Measurements from ENCODE around the gene FUT9.

Gene FUT9

DNA sequence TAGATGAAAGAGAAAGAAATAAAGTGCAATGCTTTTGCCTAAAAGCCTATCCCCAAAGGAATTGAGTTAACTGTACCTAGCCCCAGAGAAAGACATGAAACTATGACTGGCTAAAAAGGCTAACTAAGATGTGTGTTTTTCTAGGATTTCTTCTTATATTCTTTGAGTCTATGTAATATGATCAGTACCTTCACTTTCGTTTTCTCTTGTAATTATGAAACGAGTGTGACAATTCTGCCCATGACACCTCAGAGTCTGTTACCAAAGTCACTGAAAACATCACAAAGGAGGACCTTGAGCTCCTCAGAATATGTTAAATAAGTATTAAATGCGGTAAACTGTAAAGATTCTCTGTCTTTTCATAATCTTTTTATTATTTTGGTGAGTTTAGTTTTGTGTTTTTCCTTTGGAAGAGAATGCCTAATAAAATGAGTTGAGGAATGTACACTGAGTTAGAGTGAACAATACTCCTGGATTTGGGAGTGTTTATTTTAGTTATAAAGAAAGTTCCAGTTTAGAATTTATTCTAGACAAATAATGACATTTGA is 141.3 kb downstream of the FUT9 start:
- TF ChIP-seq, protein P1, sequence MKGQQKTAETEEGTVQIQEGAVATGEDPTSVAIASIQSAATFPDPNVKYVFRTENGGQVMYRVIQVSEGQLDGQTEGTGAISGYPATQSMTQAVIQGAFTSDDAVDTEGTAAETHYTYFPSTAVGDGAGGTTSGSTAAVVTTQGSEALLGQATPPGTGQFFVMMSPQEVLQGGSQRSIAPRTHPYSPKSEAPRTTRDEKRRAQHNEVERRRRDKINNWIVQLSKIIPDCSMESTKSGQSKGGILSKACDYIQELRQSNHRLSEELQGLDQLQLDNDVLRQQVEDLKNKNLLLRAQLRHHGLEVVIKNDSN (IDR thresholded peaks at IDR 0.05) = no peak
- TF ChIP-seq RAD21 (IDR thresholded peaks at IDR 0.05; ENCODE audit: low read depth) (no peak), TAF1 (IDR thresholded peaks at IDR 0.05; ENCODE audit: low read depth) (no peak), CEBPB (IDR thresholded peaks at IDR 0.05) (no peak), EP300 (IDR thresholded peaks at IDR 0.05; ENCODE audit: borderline replicate concordance) (no peak), CREB1 (IDR thresholded peaks at IDR 0.05; ENCODE audit: low read depth) (no peak), ZBTB7A (IDR thresholded peaks at IDR 0.05; ENCODE audit: low read depth) (no peak), TCF12 (IDR thresholded peaks at IDR 0.05; ENCODE audit: low read depth) (no peak), EGR1 (IDR thresholded peaks at IDR 0.05) (no peak), NFIC (IDR thresholded peaks at IDR 0.05) (no peak), FOXM1 (IDR thresholded peaks at IDR 0.05; ENCODE audit: borderline replicate concordance, low read depth) (no peak), TEAD4 (IDR thresholded peaks at IDR 0.05) (no peak), YY1 (IDR thresholded peaks at IDR 0.05; ENCODE audit: low read depth) (no peak)
- TF ChIP-seq, protein P2, sequence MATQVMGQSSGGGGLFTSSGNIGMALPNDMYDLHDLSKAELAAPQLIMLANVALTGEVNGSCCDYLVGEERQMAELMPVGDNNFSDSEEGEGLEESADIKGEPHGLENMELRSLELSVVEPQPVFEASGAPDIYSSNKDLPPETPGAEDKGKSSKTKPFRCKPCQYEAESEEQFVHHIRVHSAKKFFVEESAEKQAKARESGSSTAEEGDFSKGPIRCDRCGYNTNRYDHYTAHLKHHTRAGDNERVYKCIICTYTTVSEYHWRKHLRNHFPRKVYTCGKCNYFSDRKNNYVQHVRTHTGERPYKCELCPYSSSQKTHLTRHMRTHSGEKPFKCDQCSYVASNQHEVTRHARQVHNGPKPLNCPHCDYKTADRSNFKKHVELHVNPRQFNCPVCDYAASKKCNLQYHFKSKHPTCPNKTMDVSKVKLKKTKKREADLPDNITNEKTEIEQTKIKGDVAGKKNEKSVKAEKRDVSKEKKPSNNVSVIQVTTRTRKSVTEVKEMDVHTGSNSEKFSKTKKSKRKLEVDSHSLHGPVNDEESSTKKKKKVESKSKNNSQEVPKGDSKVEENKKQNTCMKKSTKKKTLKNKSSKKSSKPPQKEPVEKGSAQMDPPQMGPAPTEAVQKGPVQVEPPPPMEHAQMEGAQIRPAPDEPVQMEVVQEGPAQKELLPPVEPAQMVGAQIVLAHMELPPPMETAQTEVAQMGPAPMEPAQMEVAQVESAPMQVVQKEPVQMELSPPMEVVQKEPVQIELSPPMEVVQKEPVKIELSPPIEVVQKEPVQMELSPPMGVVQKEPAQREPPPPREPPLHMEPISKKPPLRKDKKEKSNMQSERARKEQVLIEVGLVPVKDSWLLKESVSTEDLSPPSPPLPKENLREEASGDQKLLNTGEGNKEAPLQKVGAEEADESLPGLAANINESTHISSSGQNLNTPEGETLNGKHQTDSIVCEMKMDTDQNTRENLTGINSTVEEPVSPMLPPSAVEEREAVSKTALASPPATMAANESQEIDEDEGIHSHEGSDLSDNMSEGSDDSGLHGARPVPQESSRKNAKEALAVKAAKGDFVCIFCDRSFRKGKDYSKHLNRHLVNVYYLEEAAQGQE (IDR thresholded peaks at IDR 0.05; ENCODE audit: low read depth) = no peak
- TF ChIP-seq, protein P3, sequence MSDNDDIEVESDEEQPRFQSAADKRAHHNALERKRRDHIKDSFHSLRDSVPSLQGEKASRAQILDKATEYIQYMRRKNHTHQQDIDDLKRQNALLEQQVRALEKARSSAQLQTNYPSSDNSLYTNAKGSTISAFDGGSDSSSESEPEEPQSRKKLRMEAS (IDR thresholded peaks at IDR 0.05) = no peak

DNA sequence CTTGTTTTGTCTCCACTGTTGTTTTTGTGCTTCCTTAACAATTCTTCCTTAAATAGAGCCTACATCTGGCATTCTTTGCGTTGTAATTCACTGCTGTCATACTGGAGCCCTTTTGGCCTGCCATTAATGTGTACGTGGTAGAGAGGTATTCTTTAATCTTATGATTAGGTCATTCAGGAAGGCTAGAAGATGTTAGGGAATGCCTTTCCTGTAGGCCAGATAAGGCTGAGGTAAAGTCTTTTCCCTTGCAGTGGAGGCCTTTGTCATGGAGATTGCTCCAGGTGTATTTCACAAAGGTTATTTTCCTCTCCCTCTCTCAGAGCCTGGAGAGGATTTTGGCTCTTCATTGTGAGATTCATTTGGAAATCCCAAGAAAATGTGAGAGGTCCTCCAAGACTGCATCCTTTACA is 146.9 kb downstream of the FUT9 start:
- TF ChIP-seq RAD21 (IDR thresholded peaks at IDR 0.05; ENCODE audit: low read depth) (no peak), FOXM1 (IDR thresholded peaks at IDR 0.05; ENCODE audit: borderline replicate concordance, low read depth) (no peak), CREB1 (IDR thresholded peaks at IDR 0.05; ENCODE audit: low read depth) (no peak), NFIC (IDR thresholded peaks at IDR 0.05) (no peak)
- TF ChIP-seq, protein P3 (IDR thresholded peaks at IDR 0.05) = no peak

DNA sequence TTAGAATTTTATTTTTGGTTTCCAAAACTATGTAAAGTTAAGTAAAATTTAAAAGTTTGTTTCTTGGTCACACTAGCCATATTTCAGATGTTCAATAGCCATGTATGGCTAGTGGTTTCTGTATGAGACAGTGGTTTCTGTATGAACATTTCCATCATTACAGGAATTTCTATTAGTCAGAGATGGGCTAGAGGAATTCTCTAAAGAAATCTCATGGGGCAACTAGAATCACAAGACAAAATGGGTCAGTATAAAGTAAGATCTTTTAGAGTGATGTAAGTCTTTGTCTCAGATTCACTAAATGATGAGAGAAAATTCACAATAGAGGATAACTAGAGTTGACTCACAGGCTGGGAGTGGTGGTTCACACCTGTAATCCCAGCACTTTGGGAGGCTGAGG is 149.0 kb downstream of the FUT9 start:
- no peak for TF ChIP-seq CREB1 (IDR thresholded peaks at IDR 0.05; ENCODE audit: low read depth)
- no peak for TF ChIP-seq EP300 (IDR thresholded peaks at IDR 0.05; ENCODE audit: borderline replicate concordance)
- TF ChIP-seq YY1 (IDR thresholded peaks at IDR 0.05; ENCODE audit: low read depth) = no peak
- TF ChIP-seq, protein P3 (IDR thresholded peaks at IDR 0.05) = no peak
- no peak for TF ChIP-seq TCF12 (IDR thresholded peaks at IDR 0.05; ENCODE audit: low read depth)
- no peak for TF ChIP-seq TEAD4 (IDR thresholded peaks at IDR 0.05)
- TF ChIP-seq, protein P2 (IDR thresholded peaks at IDR 0.05; ENCODE audit: low read depth) = no peak
- TF ChIP-seq FOXM1 (IDR thresholded peaks at IDR 0.05; ENCODE audit: borderline replicate concordance, low read depth) = no peak
- no peak for TF ChIP-seq EGR1 (IDR thresholded peaks at IDR 0.05)
- TF ChIP-seq, protein P1 (IDR thresholded peaks at IDR 0.05) = no peak
- no peak for TF ChIP-seq NFIC (IDR thresholded peaks at IDR 0.05)
- TF ChIP-seq CEBPB (IDR thresholded peaks at IDR 0.05) = no peak
- no peak for TF ChIP-seq RAD21 (IDR thresholded peaks at IDR 0.05; ENCODE audit: low read depth)
- TF ChIP-seq TAF1 (IDR thresholded peaks at IDR 0.05; ENCODE audit: low read depth) = no peak
- no peak for TF ChIP-seq ZBTB7A (IDR thresholded peaks at IDR 0.05; ENCODE audit: low read depth)

DNA sequence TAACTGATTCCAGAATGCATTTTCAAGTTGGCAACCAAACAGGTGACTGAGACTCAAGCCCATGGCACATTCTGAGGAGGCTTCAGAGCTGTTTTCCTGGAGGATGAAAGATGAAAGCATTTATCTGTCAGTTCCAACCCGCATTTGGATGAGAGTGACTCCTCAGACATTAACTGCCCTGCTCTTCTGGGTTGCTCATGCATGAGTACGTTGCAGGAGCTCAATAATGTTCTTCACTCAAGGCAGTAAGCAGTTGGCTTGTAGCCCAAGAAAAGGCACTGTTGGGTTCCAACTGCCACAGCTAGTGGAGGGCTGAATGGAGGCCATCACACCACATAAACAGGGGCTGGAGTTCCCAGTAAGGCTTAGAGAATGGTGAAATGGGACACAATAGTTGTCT is 155.3 kb downstream of the FUT9 start:
- no peak for TF ChIP-seq FOXM1 (IDR thresholded peaks at IDR 0.05; ENCODE audit: borderline replicate concordance, low read depth)
- no peak for TF ChIP-seq TAF1 (IDR thresholded peaks at IDR 0.05; ENCODE audit: low read depth)
- no peak for TF ChIP-seq ZBTB7A (IDR thresholded peaks at IDR 0.05; ENCODE audit: low read depth)
- TF ChIP-seq, protein P2 (IDR thresholded peaks at IDR 0.05; ENCODE audit: low read depth) = no peak
- TF ChIP-seq EP300 (IDR thresholded peaks at IDR 0.05; ENCODE audit: borderline replicate concordance) = no peak
